Measurements from ENCODE around the gene AGPAT2. TPM values are rescaled to one million over a fixed set of nuclear protein-coding genes. Genes with fewer than 3 reads are reported as not detected.

The AGPAT2 gene
- total and polyA plus RNA-seq, 2 of the 4 experiments (the other 2 are of a cell fraction): 16.1 to 39.5 TPM

- Histone ChIP-seq H4K20me1 (ENCODE audit: insufficient read depth, low read length) (no peaks in the 10 kb centered on the region), H4K5ac (ENCODE audit: low read depth, low read length) (no peak overlapping the region), H2AK9ac (replicated peaks; ENCODE audit: low read depth, low read length, poor library complexity) (no peak overlapping the region), H3K27me3 (ENCODE audit: control insufficient read depth, insufficient read depth, low read length) (peaks cover 56% of the 10 kb centered on the region), H2BK120ac (ENCODE audit: low read depth, low read length) (no peak overlapping the region), H3K36me3 (ENCODE audit: control insufficient read depth, insufficient read depth, low read length) (no peaks in the 10 kb centered on the region), H2AFZ (replicated peaks; ENCODE audit: low read length, poor library complexity) (no peak overlapping the region), H3K9me1 (ENCODE audit: insufficient read depth, low read length) (no peaks in the 10 kb centered on the region), H3K14ac (replicated peaks; ENCODE audit: low read depth, low read length) (no peak overlapping the region), H3K4me2 (ENCODE audit: low read depth, low read length) (no peak overlapping the region), H3K18ac (ENCODE audit: low read depth, low read length) (no peak overlapping the region), H2AK5ac (ENCODE audit: low read depth, low read length) (no peak overlapping the region), H2BK20ac (ENCODE audit: low read depth, low read length) (no peak overlapping the region), H4K8ac (ENCODE audit: low read depth in 2 of 2, low read length in 2 of 2) (no peak overlapping the region), H3K9ac (ENCODE audit: low read depth, low read length) (no peak overlapping the region), H3K4me3 (ENCODE audit: insufficient read depth, low read depth, low read length) (no peak overlapping the region), H3K56ac (ENCODE audit: extremely low read depth, insufficient read depth, low read length) (no peak overlapping the region), H3K23ac (ENCODE audit: low read depth, low read length) (no peak overlapping the region), H2BK5ac (ENCODE audit: low read depth, low read length, poor library complexity, severe bottlenecking) (no peak overlapping the region), H4K91ac (ENCODE audit: insufficient read depth, low read depth, low read length) (no peak overlapping the region), H3K79me1 (ENCODE audit: low read depth in 1 of 2, low read length in 2 of 2) (no peaks in the 10 kb centered on the region), H3K4ac (ENCODE audit: low read depth, low read length) (no peak overlapping the region), H3K27ac (ENCODE audit: insufficient read depth, low read length) (no peak overlapping the region), H2BK15ac (ENCODE audit: low read depth, low read length) (no peak overlapping the region), H3K9me3 (ENCODE audit: control insufficient read depth, insufficient read depth, low read length) (no peaks in the 10 kb centered on the region), H3K4me1 (ENCODE audit: control insufficient read depth, insufficient read depth, low read length) (peaks cover 4% of the 10 kb centered on the region; the same call in 1 of the 2 replicates)
- ChIA-PET POLR2A (ENCODE audit: unreplicated experiment) (interaction anchor here (0.6 kb wide), 1 partner anchor 48 kb away, joined by 5 read pairs; no protein-coding TSS in a partner anchor), CTCF (no interaction called here)
- ATAC-seq (ENCODE audit: low read depth) (no peak), DNase-seq (no peak)
- in situ Hi-C loops (cut with MboI; ENCODE audit: low sequenced_read_pairs): no loop called here
- no TSS peak for BruUV-seq (replicated peaks)
- intact Hi-C loops (cut with micrococcal nuclease): no loop called here
- dilution Hi-C loops (cut with HindIII; ENCODE audit: low sequenced_read_pairs, unreplicated experiment): no loop called here
- WGBS, 2 experiments (ENCODE audit: extremely low coverage in 2 of 2, insufficient read length in 1 of 2): 60% methylated on average over 3 of the region's 22 CpGs; no CpG with 5 or more reads in 1 of the 2 experiments
- no peak for TF ChIP-seq CEBPB (IDR thresholded peaks at IDR 0.05; ENCODE audit: low read depth, low read length)
- TF ChIP-seq CHD1 (IDR thresholded peaks at IDR 0.05; ENCODE audit: low read depth, low read length): no peak
- TF ChIP-seq RAD21 (IDR thresholded peaks at IDR 0.05; ENCODE audit: low read length): no peak
- TF ChIP-seq MXI1 (IDR thresholded peaks at IDR 0.05; ENCODE audit: borderline replicate concordance, low read depth, low read length): no peak
- TF ChIP-seq BHLHE40 (IDR thresholded peaks at IDR 0.05; ENCODE audit: low read depth, low read length): no peak
- TF ChIP-seq RCOR1 (IDR thresholded peaks at IDR 0.05; ENCODE audit: insufficient replicate concordance, low read length): no peak
- no peak for TF ChIP-seq FOS (IDR thresholded peaks at IDR 0.05; ENCODE audit: low read depth, low read length)
- TF ChIP-seq POLR2A (IDR thresholded peaks at IDR 0.05; ENCODE audit: low read depth, low read length): no peak
These were observed 25.5 kb downstream of the AGPAT2 start for GRCh38 chr9:136661641-136662325.

Measured in IMR-90 (cell line).